PFSK-1 (cell line): ENCODE measurements around the gene KIF17.

Experiments
- FOXP2 ChIP-seq: optimal IDR thresholded peaks from 2 replicates; pipeline ENCODE3; 2011; ENCODE audit warnings: borderline replicate concordance, control low read depth, inconsistent platforms; ENCODE audit not compliant: insufficient read depth; ENCODE audit errors: extremely low read length, extremely low read depth
- POLR2AphosphoS5 ChIP-seq: IDR thresholded peaks from 2 replicates; pipeline ENCODE4 v1.6.1; 2012; ENCODE audit warnings: low read depth, mild to moderate bottlenecking, control low read depth, low read length, moderate library complexity
- REST ChIP-seq, 2 experiments: IDR thresholded peaks; 2 replicates each; pipeline versions ENCODE4 v1.6.1 to v1.8.0; 2011 to 2012; ENCODE audit warnings: low read depth in 2 of 2, low read length in 2 of 2, control low read depth in 1 of 2, inconsistent platforms in 1 of 2, mild to moderate bottlenecking in 1 of 2, moderate library complexity in 1 of 2; ENCODE audit not compliant: insufficient read depth in 1 of 2
- SIN3A ChIP-seq: IDR thresholded peaks from 2 replicates; pipeline ENCODE4 v1.6.1; 2012; ENCODE audit warnings: mild to moderate bottlenecking, low read length, moderate library complexity, borderline replicate concordance; ENCODE audit not compliant: insufficient read depth
- TAF1 ChIP-seq: IDR thresholded peaks from 2 replicates; pipeline ENCODE4 v1.6.1; 2012; ENCODE audit warnings: low read length, control low read depth, borderline replicate concordance; ENCODE audit not compliant: insufficient read depth

The KIF17 gene

GRCh38 chr1:20678599-20678998, 39.2 kb downstream of the KIF17 start:
- TF ChIP-seq TAF1: no peak
- no peak for TF ChIP-seq SIN3A
- no peak for TF ChIP-seq POLR2AphosphoS5
- no peak for TF ChIP-seq FOXP2
- no peak for TF ChIP-seq REST (IDR thresholded peaks at IDR 0.05; ENCODE audit: insufficient read depth in 1 of 2, low read depth in 2 of 2, low read length in 2 of 2)

- no peak for TF ChIP-seq SIN3A
- no peak for TF ChIP-seq FOXP2
- no peak for TF ChIP-seq POLR2AphosphoS5
- TF ChIP-seq REST (IDR thresholded peaks at IDR 0.05; ENCODE audit: insufficient read depth in 1 of 2, low read depth in 2 of 2, low read length in 2 of 2): no peak
- no peak for TF ChIP-seq TAF1
Measured at GRCh38 chr1:20672265-20672632, 45.6 kb downstream of the KIF17 start.

- no peak for TF ChIP-seq SIN3A
- TF ChIP-seq FOXP2: no peak
- no peak for TF ChIP-seq POLR2AphosphoS5
- no peak for TF ChIP-seq TAF1
- TF ChIP-seq REST (IDR thresholded peaks at IDR 0.05; ENCODE audit: insufficient read depth in 1 of 2, low read depth in 2 of 2, low read length in 2 of 2): no peak
Measured at GRCh38 chr1:20670936-20671335, 46.9 kb downstream of the KIF17 start.

GRCh38 chr1:20668581-20668980, 49.2 kb downstream of the KIF17 start:
- no peak for TF ChIP-seq REST (IDR thresholded peaks at IDR 0.05; ENCODE audit: insufficient read depth in 1 of 2, low read depth in 2 of 2, low read length in 2 of 2)
- no peak for TF ChIP-seq TAF1
- no peak for TF ChIP-seq POLR2AphosphoS5

GRCh38 chr1:20666804-20667203, 51.0 kb downstream of the KIF17 start:
- no peak for TF ChIP-seq FOXP2

- TF ChIP-seq REST (IDR thresholded peaks at IDR 0.05; ENCODE audit: insufficient read depth in 1 of 2, low read depth in 2 of 2, low read length in 2 of 2): no peak
- TF ChIP-seq POLR2AphosphoS5: no peak
- no peak for TF ChIP-seq TAF1
- TF ChIP-seq FOXP2: no peak
- no peak for TF ChIP-seq SIN3A
Measured at GRCh38 chr1:20666146-20666545, 51.7 kb downstream of the KIF17 start.
